ENCODE data around the gene ATG16L1.
"Not testable (repeated sequence)": the region's sequence is repeated elsewhere in the genome, so short reads cannot be mapped to it uniquely, and the experiment has no call there.

The ATG16L1 gene

GRCh38 chr2:233329489-233330135 lies 78.1 kb downstream of the ATG16L1 start:
- no peak for TF ChIP-seq CTCF (IDR thresholded peaks at IDR 0.05; ENCODE audit: unreplicated experiment in 3 of 3)
- no peaks in the 10 kb centered on the region for H3K9me3 Mint-ChIP-seq
- no peak overlapping the region for H3K4me3 Mint-ChIP-seq

DNA sequence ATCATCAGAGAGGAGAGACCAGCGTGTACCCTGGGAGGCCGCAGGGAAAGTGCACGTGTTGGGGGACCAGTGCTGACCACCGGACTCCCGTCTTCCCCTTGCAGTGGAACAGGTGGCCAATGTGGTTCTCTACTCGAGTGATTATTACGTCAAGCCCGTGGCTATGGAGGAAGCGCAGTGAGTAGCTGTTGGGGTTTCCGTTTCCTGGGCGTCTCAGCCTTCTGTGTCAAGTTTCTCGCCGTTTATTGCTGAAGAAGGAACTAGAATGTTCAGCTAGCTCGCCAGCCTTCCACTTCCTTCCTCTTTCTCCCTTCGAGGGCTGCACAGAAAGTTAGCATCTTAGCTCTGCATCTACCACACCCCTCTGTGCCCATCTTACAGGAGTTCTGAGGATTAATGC lies 80.1 kb downstream of the ATG16L1 start:
- H3K4me3 Mint-ChIP-seq: peak overlapping the region in 2 of 3 experiments; percentile 20 to 33
- peaks cover 10% of the 10 kb centered on the region for H3K27me3 Mint-ChIP-seq (ENCODE audit: low read depth)

More at GRCh38 chr2:233329489-233330135, 78.1 kb downstream of the ATG16L1 start:
- H3K27me3 Mint-ChIP-seq (ENCODE audit: low read depth): peaks cover 11% of the 10 kb centered on the region
- no peak overlapping the region for H3K27ac Mint-ChIP-seq
- peaks cover 10% of the 10 kb centered on the region for H3K4me1 Mint-ChIP-seq
- no peaks in the 10 kb centered on the region for H3K36me3 Mint-ChIP-seq (ENCODE audit: low read depth)

DNA sequence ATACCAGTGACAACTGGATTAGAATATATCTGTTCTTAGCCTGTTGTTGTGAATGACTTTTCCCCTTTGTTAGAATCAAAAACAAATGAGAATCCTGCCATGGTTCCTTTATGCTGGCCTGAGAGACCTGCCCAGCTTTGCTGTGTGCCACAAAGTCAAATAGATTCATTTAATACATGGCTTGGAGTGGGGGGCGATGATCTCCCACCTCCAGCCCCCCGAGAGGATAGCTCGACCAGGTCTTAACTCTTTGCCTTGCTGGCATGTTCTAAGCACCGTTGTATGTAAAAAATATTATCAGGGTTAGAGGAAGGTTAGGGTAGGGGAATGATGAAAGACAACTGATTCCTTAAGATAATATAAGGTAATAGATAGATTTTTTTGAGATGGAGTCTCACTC lies 80.7 kb downstream of the ATG16L1 start:
- H3K4me3 Mint-ChIP-seq: peak overlapping the region in 1 of 3 experiments; percentile 58
- H3K27me3 Mint-ChIP-seq (ENCODE audit: low read depth): peaks cover 5% of the 10 kb centered on the region
- H3K4me1 Mint-ChIP-seq: peaks cover 10% of the 10 kb centered on the region
- TF ChIP-seq CTCF (IDR thresholded peaks at IDR 0.05; ENCODE audit: unreplicated experiment in 3 of 3): no peak
- H3K27ac Mint-ChIP-seq: peak overlapping the region in 1 of 3 experiments; percentile 52
- H3K36me3 Mint-ChIP-seq (ENCODE audit: low read depth): no peaks in the 10 kb centered on the region
- no peaks in the 10 kb centered on the region for H3K9me3 Mint-ChIP-seq

More for the DNA sequence above, 80.1 kb downstream of the ATG16L1 start:
- Mint-ChIP-seq H3K36me3 (ENCODE audit: low read depth) (no peaks in the 10 kb centered on the region), H3K27ac (peak overlapping the region in 1 of 3 experiments; percentile 52), H3K4me1 (peaks cover 10% of the 10 kb centered on the region), H3K9me3 (no peaks in the 10 kb centered on the region)
- TF ChIP-seq CTCF (IDR thresholded peaks at IDR 0.05; ENCODE audit: unreplicated experiment in 3 of 3): no peak

- Mint-ChIP-seq H3K9me3 (no peaks in the 10 kb centered on the region), H3K36me3 (ENCODE audit: low read depth) (no peaks in the 10 kb centered on the region), H3K27me3 (ENCODE audit: low read depth) (peaks cover 5% of the 10 kb centered on the region), H3K4me3 (no peak overlapping the region), H3K27ac (no peak overlapping the region), H3K4me1 (peaks cover 10% of the 10 kb centered on the region)
- TF ChIP-seq CTCF (IDR thresholded peaks at IDR 0.05; ENCODE audit: unreplicated experiment in 3 of 3): no peak
These were observed 83.4 kb downstream of the ATG16L1 start for GRCh38 chr2:233334915-233335314.

DNA sequence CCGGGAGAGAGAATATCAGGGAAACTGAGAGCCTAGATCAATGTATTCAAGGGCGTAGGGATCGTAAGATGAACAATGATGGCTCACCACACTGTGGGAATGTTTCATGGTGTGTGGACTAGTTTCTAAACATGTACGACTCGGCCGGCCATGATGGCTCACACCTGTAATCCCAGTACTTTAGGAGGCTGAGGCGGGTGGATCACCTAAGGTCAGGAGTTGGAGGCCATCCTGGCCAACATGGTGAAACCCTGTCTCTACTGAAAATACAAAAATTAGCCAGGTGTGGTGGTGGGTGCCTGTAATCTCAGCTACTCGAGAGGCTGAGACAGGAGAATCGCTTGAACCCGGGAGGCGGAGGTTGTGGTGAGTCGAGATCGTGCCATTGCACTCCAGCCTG lies 84.6 kb downstream of the ATG16L1 start:
- H3K27ac Mint-ChIP-seq; H3K9me3 Mint-ChIP-seq; H3K4me3 Mint-ChIP-seq; H3K27me3 Mint-ChIP-seq (ENCODE audit: low read depth); H3K4me1 Mint-ChIP-seq; H3K36me3 Mint-ChIP-seq (ENCODE audit: low read depth): not testable (repeated sequence)

DNA sequence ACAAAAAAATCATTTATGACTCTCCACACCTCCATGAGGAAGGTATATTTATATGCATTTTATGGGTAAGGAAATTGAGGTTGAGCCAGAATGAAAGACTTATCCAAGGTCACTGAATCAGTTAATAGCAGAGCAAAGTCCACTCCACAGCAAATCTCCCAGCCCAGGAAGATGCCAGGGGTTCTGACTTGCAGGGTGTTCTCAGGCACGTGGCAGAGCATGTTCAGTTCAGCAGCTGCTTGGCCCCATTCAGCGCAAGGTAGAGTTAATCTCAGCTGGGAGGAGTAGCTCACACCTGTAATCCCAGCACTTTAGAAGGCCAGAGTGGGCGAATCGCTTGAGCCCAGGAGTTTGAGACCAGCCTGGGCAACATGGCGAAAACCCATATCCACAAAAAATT lies 85.1 kb downstream of the ATG16L1 start:
- no peak for TF ChIP-seq CTCF (IDR thresholded peaks at IDR 0.05; ENCODE audit: unreplicated experiment in 3 of 3)
- Mint-ChIP-seq H3K4me1 (peaks cover 8% of the 10 kb centered on the region), H3K9me3 (peaks cover 3% of the 10 kb centered on the region), H3K27me3 (ENCODE audit: low read depth) (peaks cover 5% of the 10 kb centered on the region), H3K36me3 (ENCODE audit: low read depth) (no peaks in the 10 kb centered on the region), H3K4me3 (no peak overlapping the region), H3K27ac (no peak overlapping the region)

All from nephron (organoid).